Measurements from ENCODE around the gene ZSCAN1.
A peak's percentile ranks its signal among the peaks of the same experiment; 100 is the strongest.

ZSCAN1 gene

DNA sequence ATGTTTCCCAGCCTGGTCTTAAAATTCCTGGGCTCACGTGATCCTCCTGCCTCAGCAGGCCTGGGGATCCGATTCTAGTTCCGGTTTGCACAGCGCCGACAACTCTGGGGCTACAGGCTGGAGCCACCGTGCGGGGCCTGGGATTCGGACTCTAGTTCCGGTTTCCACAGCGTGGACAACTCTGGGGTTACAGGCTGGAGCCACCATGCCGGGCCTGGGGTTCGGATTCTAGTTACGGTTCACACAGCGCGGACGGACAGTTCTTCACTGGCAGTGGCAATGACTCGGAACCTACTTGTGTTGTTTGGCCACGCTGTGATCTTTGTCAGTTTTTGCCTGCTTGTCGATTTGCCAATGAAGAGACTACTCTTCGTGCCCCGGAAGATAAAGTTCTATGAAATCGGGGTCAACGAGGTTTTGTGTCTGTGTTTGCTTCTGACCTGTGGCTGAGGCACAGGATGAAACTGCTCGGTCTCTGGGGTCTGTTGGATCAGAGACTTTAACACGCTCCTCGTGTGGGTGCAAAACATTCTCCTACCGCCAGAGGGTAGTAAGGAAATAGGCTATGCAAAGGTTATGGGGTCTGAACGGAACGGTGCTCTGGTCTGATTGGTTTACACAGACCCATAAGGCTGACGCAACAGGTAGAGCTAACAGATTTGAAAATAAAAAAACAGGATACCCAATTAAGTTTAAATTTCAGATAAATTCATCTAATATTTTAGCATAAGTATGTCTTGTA lies 12.1 kb upstream of the ZSCAN1 start:
- Histone ChIP-seq H2AFZ (ENCODE audit: low read length) (peak overlapping the region; percentile 63; the same call in 1 of the 2 replicates), H3K4me2 (ENCODE audit: low read depth, low read length, poor library complexity, severe bottlenecking) (peak overlapping the region; percentile 32), H4K20me1 (ENCODE audit: insufficient read depth, low read length, poor library complexity, severe bottlenecking) (no peaks in the 10 kb centered on the region), H3K9me2 (replicated peaks; ENCODE audit: low read depth, low read length) (no peaks in the 10 kb centered on the region), H3F3A (ENCODE audit: low read depth) (no peaks in the 10 kb centered on the region), H3K36me3 (ENCODE audit: insufficient read depth, low read length) (no peaks in the 10 kb centered on the region), H3K9ac (ENCODE audit: low read depth, low read length, poor library complexity, severe bottlenecking) (no peak overlapping the region), H3K79me2 (ENCODE audit: insufficient read depth, low read length) (no peaks in the 10 kb centered on the region), H3K4me3 (ENCODE audit: low read length, poor library complexity, severe bottlenecking) (peak overlapping the region; percentile 5), H3K27me3 (ENCODE audit: insufficient read depth, low read length, poor library complexity, severe bottlenecking) (no peaks in the 10 kb centered on the region), H3K9me3 (ENCODE audit: insufficient read depth, low read depth, low read length) (peaks cover 14% of the 10 kb centered on the region; the same call in 1 of the 2 replicates), H3K4me1 (ENCODE audit: insufficient read depth, low read length, poor library complexity, severe bottlenecking) (no peaks in the 10 kb centered on the region)
- TF ChIP-seq EZH2phosphoT487 (IDR thresholded peaks at IDR 0.05; ENCODE audit: borderline replicate concordance) = no peak
- TF ChIP-seq, protein P1, sequence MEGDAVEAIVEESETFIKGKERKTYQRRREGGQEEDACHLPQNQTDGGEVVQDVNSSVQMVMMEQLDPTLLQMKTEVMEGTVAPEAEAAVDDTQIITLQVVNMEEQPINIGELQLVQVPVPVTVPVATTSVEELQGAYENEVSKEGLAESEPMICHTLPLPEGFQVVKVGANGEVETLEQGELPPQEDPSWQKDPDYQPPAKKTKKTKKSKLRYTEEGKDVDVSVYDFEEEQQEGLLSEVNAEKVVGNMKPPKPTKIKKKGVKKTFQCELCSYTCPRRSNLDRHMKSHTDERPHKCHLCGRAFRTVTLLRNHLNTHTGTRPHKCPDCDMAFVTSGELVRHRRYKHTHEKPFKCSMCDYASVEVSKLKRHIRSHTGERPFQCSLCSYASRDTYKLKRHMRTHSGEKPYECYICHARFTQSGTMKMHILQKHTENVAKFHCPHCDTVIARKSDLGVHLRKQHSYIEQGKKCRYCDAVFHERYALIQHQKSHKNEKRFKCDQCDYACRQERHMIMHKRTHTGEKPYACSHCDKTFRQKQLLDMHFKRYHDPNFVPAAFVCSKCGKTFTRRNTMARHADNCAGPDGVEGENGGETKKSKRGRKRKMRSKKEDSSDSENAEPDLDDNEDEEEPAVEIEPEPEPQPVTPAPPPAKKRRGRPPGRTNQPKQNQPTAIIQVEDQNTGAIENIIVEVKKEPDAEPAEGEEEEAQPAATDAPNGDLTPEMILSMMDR (conservative IDR thresholded peaks at IDR 0.05; ENCODE audit: low read length) = peak; percentile 64

DNA sequence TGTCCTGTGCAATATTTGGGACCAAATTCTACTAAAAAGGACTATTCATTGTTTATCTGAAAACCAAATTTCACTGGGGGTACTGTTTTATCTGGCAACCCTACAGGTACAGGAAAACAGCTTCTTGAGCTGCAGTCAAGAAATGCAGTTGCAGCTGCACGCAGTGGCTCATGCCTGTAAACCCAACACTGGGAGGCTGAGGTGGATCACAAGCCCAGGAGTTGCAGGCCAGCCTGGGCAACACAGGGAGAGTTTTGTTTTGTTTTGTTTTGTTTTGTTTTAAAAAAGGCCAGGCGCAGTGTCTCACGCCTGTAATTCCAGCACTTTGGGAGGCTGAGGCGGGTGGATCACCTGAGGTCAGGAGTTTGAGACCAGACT lies 11.6 kb upstream of the ZSCAN1 start:
- no peaks in the 10 kb centered on the region for H3K27me3 ChIP-seq (ENCODE audit: insufficient read depth, low read length, poor library complexity, severe bottlenecking)
- H4K20me1 ChIP-seq (ENCODE audit: insufficient read depth, low read length, poor library complexity, severe bottlenecking) = no peaks in the 10 kb centered on the region
- peak overlapping the region; percentile 63 for H2AFZ ChIP-seq (ENCODE audit: low read length)
- H3K4me2 ChIP-seq (ENCODE audit: low read depth, low read length, poor library complexity, severe bottlenecking) = peak overlapping the region; percentile 32
- no peaks in the 10 kb centered on the region for H3F3A ChIP-seq (ENCODE audit: low read depth)
- TF ChIP-seq EZH2phosphoT487 (IDR thresholded peaks at IDR 0.05; ENCODE audit: borderline replicate concordance) = no peak
- TF ChIP-seq, protein P1 (conservative IDR thresholded peaks at IDR 0.05; ENCODE audit: low read length) = no peak
- H3K9me2 ChIP-seq (replicated peaks; ENCODE audit: low read depth, low read length) = no peaks in the 10 kb centered on the region
- H3K79me2 ChIP-seq (ENCODE audit: insufficient read depth, low read length) = no peaks in the 10 kb centered on the region
- no peaks in the 10 kb centered on the region for H3K4me1 ChIP-seq (ENCODE audit: insufficient read depth, low read length, poor library complexity, severe bottlenecking)
- H3K9ac ChIP-seq (ENCODE audit: low read depth, low read length, poor library complexity, severe bottlenecking) = no peak overlapping the region
- H3K4me3 ChIP-seq (ENCODE audit: low read length, poor library complexity, severe bottlenecking) = peak overlapping the region; percentile 5
- H3K36me3 ChIP-seq (ENCODE audit: insufficient read depth, low read length) = no peaks in the 10 kb centered on the region
- peaks cover 9% of the 10 kb centered on the region; the same call in 1 of the 2 replicates for H3K9me3 ChIP-seq (ENCODE audit: insufficient read depth, low read depth, low read length)

DNA sequence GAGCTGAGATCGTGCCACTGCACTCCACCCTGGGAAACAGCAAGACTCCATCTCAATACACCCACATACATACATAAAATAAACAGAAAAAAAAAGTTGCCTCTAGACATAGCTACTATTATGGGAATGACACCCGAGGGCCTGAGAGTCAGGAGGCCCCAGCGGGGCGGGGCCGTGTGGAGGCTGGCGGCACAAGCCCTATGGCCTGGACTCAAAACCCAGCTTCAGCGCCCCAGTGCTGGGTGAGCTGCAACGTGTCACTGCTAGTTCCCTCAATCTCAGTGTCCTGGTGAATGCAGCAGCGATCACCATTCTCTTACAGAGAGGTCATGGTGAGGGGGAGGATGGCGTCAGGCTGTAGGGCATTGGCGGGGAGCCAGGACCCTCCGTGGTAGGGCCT lies 9.2 kb upstream of the ZSCAN1 start:
- no peaks in the 10 kb centered on the region for H3F3A ChIP-seq (ENCODE audit: low read depth)
- H3K4me2 ChIP-seq (ENCODE audit: low read depth, low read length, poor library complexity, severe bottlenecking) = no peak overlapping the region
- H2AFZ ChIP-seq (ENCODE audit: low read length) = no peak overlapping the region
- no peaks in the 10 kb centered on the region for H3K9me2 ChIP-seq (replicated peaks; ENCODE audit: low read depth, low read length)
- no peak overlapping the region for H3K4me3 ChIP-seq (ENCODE audit: low read length, poor library complexity, severe bottlenecking)
- no peaks in the 10 kb centered on the region for H3K4me1 ChIP-seq (ENCODE audit: insufficient read depth, low read length, poor library complexity, severe bottlenecking)
- H3K9ac ChIP-seq (ENCODE audit: low read depth, low read length, poor library complexity, severe bottlenecking) = no peak overlapping the region
- H4K20me1 ChIP-seq (ENCODE audit: insufficient read depth, low read length, poor library complexity, severe bottlenecking) = no peaks in the 10 kb centered on the region
- H3K9me3 ChIP-seq (ENCODE audit: insufficient read depth, low read depth, low read length) = peaks cover 17% of the 10 kb centered on the region; the same call in 1 of the 2 replicates
- no peaks in the 10 kb centered on the region for H3K79me2 ChIP-seq (ENCODE audit: insufficient read depth, low read length)
- H3K27me3 ChIP-seq (ENCODE audit: insufficient read depth, low read length, poor library complexity, severe bottlenecking) = no peaks in the 10 kb centered on the region
- TF ChIP-seq EZH2phosphoT487 (IDR thresholded peaks at IDR 0.05; ENCODE audit: borderline replicate concordance) = no peak
- TF ChIP-seq, protein P1 (conservative IDR thresholded peaks at IDR 0.05; ENCODE audit: low read length) = no peak
- no peaks in the 10 kb centered on the region for H3K36me3 ChIP-seq (ENCODE audit: insufficient read depth, low read length)
